IMR-90 (cell line): ENCODE data around the gene TBCD. TPM values are rescaled to one million over a fixed set of nuclear protein-coding genes. Genes with fewer than 3 reads are reported as not detected.
A peak's percentile ranks its signal among the peaks of the same experiment; 100 is the strongest.

Source experiments
- ATAC-seq: fragments of 200-7000 bp; cut with Tn5 transposase; 2 replicates; pipeline ENCODE4 v1.9.1; 2020; ENCODE audit warnings: low read depth, mild to moderate bottlenecking, moderate library complexity
- BruUV-seq: library from RNA; stranded (reverse); fragments of 400-500 nt; replicated peaks from 2 replicates; lab custom pipeline; 2021; lab: Mats Ljungman, UMichigan
- CTCF ChIA-PET: fragments of 300-600 bp; formaldehyde crosslinking; extraction: SDS; loops from one replicate; lab custom pipeline; 2021; ENCODE audit warnings: antibody characterized with exemption; lab: Yijun Ruan, JAX
- POLR2A ChIA-PET: fragments of 300-600 bp; sonication (Branson Sonifier 250); formaldehyde crosslinking; loops from one replicate; lab custom pipeline; 2022; ENCODE audit warnings: antibody characterized with exemption; ENCODE audit not compliant: unreplicated experiment; lab: Charles Lee
- DNase-seq: peaks from one replicate; pipeline ENCODE4 v3.0.0; 2013
- H2AFZ ChIP-seq: replicated peaks from 2 replicates; pipeline ENCODE3; 2013; ENCODE audit warnings: low read length, mild to moderate bottlenecking; ENCODE audit not compliant: poor library complexity
- H2AK5ac ChIP-seq: 2 replicates; pipeline ENCODE4 v1.6.1; 2013; ENCODE audit warnings: low read depth, low read length, inconsistent platforms
- H2AK9ac ChIP-seq: replicated peaks from 2 replicates; pipeline ENCODE3; 2013; ENCODE audit warnings: mild to moderate bottlenecking, low read depth, low read length, moderate library complexity; ENCODE audit not compliant: poor library complexity
- H2BK120ac ChIP-seq: 2 replicates; pipeline ENCODE4 v1.6.1; 2013; ENCODE audit warnings: low read depth, low read length, inconsistent platforms
- H2BK15ac ChIP-seq: 3 replicates; pipeline ENCODE4 v1.6.1; 2013; ENCODE audit warnings: low read depth, low read length, inconsistent platforms
- H2BK20ac ChIP-seq: 2 replicates; pipeline ENCODE4 v1.6.1; 2013; ENCODE audit warnings: low read depth, mild to moderate bottlenecking, inconsistent platforms, low read length, moderate library complexity
- H2BK5ac ChIP-seq: 2 replicates; pipeline ENCODE4 v1.6.1; 2013; ENCODE audit warnings: mild to moderate bottlenecking, low read depth, low read length, inconsistent platforms; ENCODE audit not compliant: poor library complexity, severe bottlenecking
- H3K14ac ChIP-seq: replicated peaks from 2 replicates; pipeline ENCODE4 v1.6.1; 2013; ENCODE audit warnings: low read depth, low read length, inconsistent platforms
- H3K18ac ChIP-seq: 2 replicates; pipeline ENCODE4 v1.6.1; 2013; ENCODE audit warnings: low read depth, low read length, control low read depth
- H3K23ac ChIP-seq: 2 replicates; pipeline ENCODE4 v1.6.1; 2013; ENCODE audit warnings: low read depth, low read length, inconsistent platforms
- H3K27ac ChIP-seq: 2 replicates; pipeline ENCODE4 v1.5.1; 2013; ENCODE audit warnings: mild to moderate bottlenecking, control low read depth, low read length; ENCODE audit not compliant: insufficient read depth
- H3K27me3 ChIP-seq: 2 replicates; pipeline ENCODE4 v1.6.1; 2013; ENCODE audit warnings: low read length; ENCODE audit not compliant: control insufficient read depth, insufficient read depth
- H3K36me3 ChIP-seq: 2 replicates; pipeline ENCODE4 v1.6.1; 2013; ENCODE audit warnings: low read length, mixed read lengths; ENCODE audit not compliant: control insufficient read depth, insufficient read depth
- H3K4ac ChIP-seq: 2 replicates; pipeline ENCODE4 v1.6.1; 2013; ENCODE audit warnings: low read depth, low read length, inconsistent platforms
- H3K4me1 ChIP-seq: 2 replicates; pipeline ENCODE4 v1.6.1; 2013; ENCODE audit warnings: low read length, mixed read lengths; ENCODE audit not compliant: control insufficient read depth, insufficient read depth
- H3K4me2 ChIP-seq: 2 replicates; pipeline ENCODE4 v1.6.1; 2013; ENCODE audit warnings: low read depth, mild to moderate bottlenecking, control low read depth, low read length, moderate library complexity
- H3K4me3 ChIP-seq: 2 replicates; pipeline ENCODE4 v1.5.1; 2013; ENCODE audit warnings: low read depth, mild to moderate bottlenecking, control low read depth, low read length, moderate library complexity; ENCODE audit not compliant: insufficient read depth
- H3K56ac ChIP-seq: 2 replicates; pipeline ENCODE4 v1.6.1; 2013; ENCODE audit warnings: low read length, inconsistent platforms; ENCODE audit not compliant: insufficient read depth; ENCODE audit errors: extremely low read depth
- H3K79me1 ChIP-seq, 2 experiments: 2 replicates each; pipeline ENCODE4 v1.6.1; 2013; ENCODE audit warnings: low read length in 2 of 2, inconsistent platforms in 1 of 2, low read depth in 1 of 2
- H3K9ac ChIP-seq: 2 replicates; pipeline ENCODE4 v1.6.1; 2013; ENCODE audit warnings: low read depth, low read length, control low read depth
- H3K9me1 ChIP-seq: 2 replicates; pipeline ENCODE4 v1.6.1; 2013; ENCODE audit warnings: low read length, inconsistent platforms; ENCODE audit not compliant: insufficient read depth
- H3K9me3 ChIP-seq: 2 replicates; pipeline ENCODE4 v1.6.1; 2013; ENCODE audit warnings: low read length; ENCODE audit not compliant: control insufficient read depth, insufficient read depth
- H4K20me1 ChIP-seq: 2 replicates; pipeline ENCODE4 v1.6.1; 2013; ENCODE audit warnings: low read length, inconsistent platforms; ENCODE audit not compliant: insufficient read depth
- H4K5ac ChIP-seq: 2 replicates; pipeline ENCODE4 v1.6.1; 2013; ENCODE audit warnings: mild to moderate bottlenecking, low read depth, low read length, control low read depth
- H4K8ac ChIP-seq, 2 experiments: 2 replicates each; pipeline ENCODE4 v1.6.1; 2013; ENCODE audit warnings: low read depth in 2 of 2, low read length in 2 of 2, control low read depth in 1 of 2, inconsistent platforms in 1 of 2
- H4K91ac ChIP-seq: 2 replicates; pipeline ENCODE4 v1.6.1; 2013; ENCODE audit warnings: low read depth, low read length, inconsistent platforms; ENCODE audit not compliant: insufficient read depth
- BHLHE40 ChIP-seq: fragments of 150-350 bp; IDR thresholded peaks from 2 replicates; pipeline ENCODE4 v1.6.1; 2016; ENCODE audit warnings: mild to moderate bottlenecking, low read depth, low read length
- CEBPB ChIP-seq: IDR thresholded peaks from 2 replicates; pipeline ENCODE4 v1.6.1; 2012; ENCODE audit warnings: low read depth, low read length, improper control_type of control experiment
- CHD1 ChIP-seq: IDR thresholded peaks from 2 replicates; pipeline ENCODE4 v1.6.1; 2012; ENCODE audit warnings: low read depth, low read length, improper control_type of control experiment
- FOS ChIP-seq: fragments of 150-350 bp; IDR thresholded peaks from 2 replicates; pipeline ENCODE4 v1.6.1; 2016; ENCODE audit warnings: low read depth, low read length
- MAFK ChIP-seq: IDR thresholded peaks from 2 replicates; pipeline ENCODE4 v1.6.1; 2012; ENCODE audit warnings: low read depth, low read length, improper control_type of control experiment
- MAZ ChIP-seq: IDR thresholded peaks from 2 replicates; pipeline ENCODE4 v1.6.1; 2012; ENCODE audit warnings: low read depth, mild to moderate bottlenecking, low read length, improper control_type of control experiment, moderate library complexity, borderline replicate concordance
- MXI1 ChIP-seq: IDR thresholded peaks from 2 replicates; pipeline ENCODE4 v1.6.1; 2012; ENCODE audit warnings: low read depth, mild to moderate bottlenecking, low read length, moderate library complexity, borderline replicate concordance
- NFE2L2 ChIP-seq: fragments of 150-350 bp; IDR thresholded peaks from 2 replicates; pipeline ENCODE4 v1.6.1; 2016; ENCODE audit warnings: low read depth, mild to moderate bottlenecking, low read length
- POLR2A ChIP-seq: IDR thresholded peaks from 2 replicates; pipeline ENCODE4 v1.6.1; 2012; ENCODE audit warnings: mild to moderate bottlenecking, low read depth, low read length
- RAD21 ChIP-seq: IDR thresholded peaks from 2 replicates; pipeline ENCODE4 v1.6.1; 2012; ENCODE audit warnings: low read length, improper control_type of control experiment
- RCOR1 ChIP-seq: IDR thresholded peaks from 2 replicates; pipeline ENCODE4 v1.6.1; 2012; ENCODE audit warnings: mild to moderate bottlenecking, low read length, improper control_type of control experiment; ENCODE audit not compliant: insufficient replicate concordance
- RFX5 ChIP-seq: IDR thresholded peaks from 2 replicates; pipeline ENCODE4 v1.8.0; 2012; ENCODE audit warnings: low read depth, mild to moderate bottlenecking, low read length, moderate library complexity
- SMC3 ChIP-seq: fragments of 150-350 bp; IDR thresholded peaks from 2 replicates; pipeline ENCODE4 v1.6.1; 2016; ENCODE audit warnings: low read depth, mild to moderate bottlenecking, antibody characterized with exemption, low read length, moderate library complexity
- WGBS, 2 experiments: methylation state at CpG; one replicate each; pipeline versions ENCODE4 v1.1.5 to v1.1.7; 2013; ENCODE audit warnings: missing lambda C conversion rate in 2 of 2; ENCODE audit not compliant: insufficient read length in 1 of 2; ENCODE audit errors: extremely low coverage in 2 of 2; 5-methylcytosine and 5-hydroxymethylcytosine counted together
- dilution Hi-C: fragments of 300-500 bp; cut with HindIII; formaldehyde crosslinking; loops from one replicate; pipeline ENCODE4 v1.14.3; 2018; ENCODE audit warnings: low sequenced_read_pairs; ENCODE audit not compliant: unreplicated experiment
- in situ Hi-C: fragments of 300-500 bp; cut with MboI; formaldehyde crosslinking; loops from 3 replicates; pipeline ENCODE4 v1.14.3; 2019; ENCODE audit warnings: low sequenced_read_pairs, inconsistent platforms, mixed read lengths
- intact Hi-C: fragments of 100-400 bp; cut with micrococcal nuclease; formaldehyde crosslinking; loops from 2 replicates; pipeline ENCODE4 v1.10.0; 2022
- polyA plus RNA-seq, 3 experiments: library from polyadenylated mRNA; depleted of rRNA; stranded (reverse); fragments of >200 nt; gene quantifications; 2 replicates each; pipeline ENCODE4 v1.2.3, GENCODE V29; 2012; ENCODE audit warnings: low replicate concordance in 1 of 3
- total RNA-seq: library from RNA; depleted of rRNA; stranded (reverse); fragments of >200 nt; gene quantifications from 2 replicates; pipeline ENCODE4 v1.2.3, GENCODE V29; 2012
- TF ChIP-seq, protein P1 (sequence below): conservative IDR thresholded peaks from 2 replicates; pipeline ENCODE4 v1.5.1; 2012; ENCODE audit warnings: mild to moderate bottlenecking, low read depth, low read length, improper control_type of control experiment
- TF ChIP-seq, protein P2 (sequence below): fragments of 150-350 bp; IDR thresholded peaks from 2 replicates; pipeline ENCODE4 v1.6.1; 2017; ENCODE audit warnings: mild to moderate bottlenecking, antibody characterized with exemption, low read length, low read depth
- TF ChIP-seq, protein P3 (sequence below): fragments of 150-350 bp; IDR thresholded peaks from 2 replicates; pipeline ENCODE4 v1.6.1; 2016; ENCODE audit warnings: low read depth, mild to moderate bottlenecking, low read length, moderate library complexity, borderline replicate concordance

Gene TBCD
- total and polyA plus RNA-seq, 2 of the 4 experiments (the other 2 are of a cell fraction): 21.9 to 54.5 TPM

DNA sequence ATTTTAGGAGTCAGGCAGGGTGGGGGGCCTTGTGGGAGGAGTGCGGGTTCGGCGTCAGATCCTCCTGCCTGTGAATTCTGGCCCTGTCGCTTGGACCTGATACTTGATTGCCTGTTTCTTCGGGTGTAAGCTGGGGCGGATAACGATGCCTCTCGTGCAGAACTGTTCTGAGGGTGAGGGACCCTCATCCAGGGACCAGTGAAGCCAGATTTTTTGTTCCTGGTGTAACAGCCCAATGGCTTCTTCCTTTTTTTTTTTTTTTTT, 1.3 kb downstream of the TBCD start:
- peaks cover 10% of the 10 kb centered on the region for H3K9me1 ChIP-seq
- in situ Hi-C loops: no loop called here

More for the DNA sequence above, 1.3 kb downstream of the TBCD start:
- TF ChIP-seq POLR2A (no peak), NFE2L2 (no peak), RCOR1 (no peak), MAZ (no peak), CHD1 (no peak), BHLHE40 (no peak), FOS (no peak), RAD21 (no peak), SMC3 (no peak), CEBPB (no peak), RFX5 (no peak), MXI1 (no peak), MAFK (no peak)
- TF ChIP-seq, protein P1, sequence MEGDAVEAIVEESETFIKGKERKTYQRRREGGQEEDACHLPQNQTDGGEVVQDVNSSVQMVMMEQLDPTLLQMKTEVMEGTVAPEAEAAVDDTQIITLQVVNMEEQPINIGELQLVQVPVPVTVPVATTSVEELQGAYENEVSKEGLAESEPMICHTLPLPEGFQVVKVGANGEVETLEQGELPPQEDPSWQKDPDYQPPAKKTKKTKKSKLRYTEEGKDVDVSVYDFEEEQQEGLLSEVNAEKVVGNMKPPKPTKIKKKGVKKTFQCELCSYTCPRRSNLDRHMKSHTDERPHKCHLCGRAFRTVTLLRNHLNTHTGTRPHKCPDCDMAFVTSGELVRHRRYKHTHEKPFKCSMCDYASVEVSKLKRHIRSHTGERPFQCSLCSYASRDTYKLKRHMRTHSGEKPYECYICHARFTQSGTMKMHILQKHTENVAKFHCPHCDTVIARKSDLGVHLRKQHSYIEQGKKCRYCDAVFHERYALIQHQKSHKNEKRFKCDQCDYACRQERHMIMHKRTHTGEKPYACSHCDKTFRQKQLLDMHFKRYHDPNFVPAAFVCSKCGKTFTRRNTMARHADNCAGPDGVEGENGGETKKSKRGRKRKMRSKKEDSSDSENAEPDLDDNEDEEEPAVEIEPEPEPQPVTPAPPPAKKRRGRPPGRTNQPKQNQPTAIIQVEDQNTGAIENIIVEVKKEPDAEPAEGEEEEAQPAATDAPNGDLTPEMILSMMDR: no peak
- TF ChIP-seq, protein P2, sequence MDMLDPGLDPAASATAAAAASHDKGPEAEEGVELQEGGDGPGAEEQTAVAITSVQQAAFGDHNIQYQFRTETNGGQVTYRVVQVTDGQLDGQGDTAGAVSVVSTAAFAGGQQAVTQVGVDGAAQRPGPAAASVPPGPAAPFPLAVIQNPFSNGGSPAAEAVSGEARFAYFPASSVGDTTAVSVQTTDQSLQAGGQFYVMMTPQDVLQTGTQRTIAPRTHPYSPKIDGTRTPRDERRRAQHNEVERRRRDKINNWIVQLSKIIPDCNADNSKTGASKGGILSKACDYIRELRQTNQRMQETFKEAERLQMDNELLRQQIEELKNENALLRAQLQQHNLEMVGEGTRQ: no peak
- TF ChIP-seq, protein P3, sequence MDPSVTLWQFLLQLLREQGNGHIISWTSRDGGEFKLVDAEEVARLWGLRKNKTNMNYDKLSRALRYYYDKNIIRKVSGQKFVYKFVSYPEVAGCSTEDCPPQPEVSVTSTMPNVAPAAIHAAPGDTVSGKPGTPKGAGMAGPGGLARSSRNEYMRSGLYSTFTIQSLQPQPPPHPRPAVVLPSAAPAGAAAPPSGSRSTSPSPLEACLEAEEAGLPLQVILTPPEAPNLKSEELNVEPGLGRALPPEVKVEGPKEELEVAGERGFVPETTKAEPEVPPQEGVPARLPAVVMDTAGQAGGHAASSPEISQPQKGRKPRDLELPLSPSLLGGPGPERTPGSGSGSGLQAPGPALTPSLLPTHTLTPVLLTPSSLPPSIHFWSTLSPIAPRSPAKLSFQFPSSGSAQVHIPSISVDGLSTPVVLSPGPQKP: no peak
- H2BK120ac ChIP-seq: no peak overlapping the region
- ChIA-PET POLR2A (no interaction called here), CTCF (no interaction called here)
- peak overlapping the region; percentile 93 for H3K4me3 ChIP-seq
- peaks cover 4% of the 10 kb centered on the region for H3K4me1 ChIP-seq
- H3K27ac ChIP-seq: no peak overlapping the region
- peaks cover 28 to 53% of the 10 kb centered on the region in 2 experiments for H3K79me1 ChIP-seq
- peaks cover 16% of the 10 kb centered on the region for H4K20me1 ChIP-seq
- H3K27me3 ChIP-seq: no peaks in the 10 kb centered on the region
- H3K9me3 ChIP-seq: no peaks in the 10 kb centered on the region; the same call in 1 of the 2 replicates
- no peak overlapping the region for H2AFZ ChIP-seq
- H3K4me2 ChIP-seq: peak overlapping the region; percentile 98
- BruUV-seq: no TSS peak
- WGBS, 2 experiments: 100% methylated on average over 1 of the region's 8 CpGs; no CpG with 5 or more reads in 1 of the 2 experiments
- DNase-seq (no peak), ATAC-seq (no peak)
- peaks cover 2% of the 10 kb centered on the region for H3K36me3 ChIP-seq
- H2AK9ac ChIP-seq: no peak overlapping the region
- H2BK20ac ChIP-seq: no peak overlapping the region
- H3K23ac ChIP-seq: 0 out of 2 replicates have a peak overlapping the region, but pooled peaks have one; percentile 77
- H3K9ac ChIP-seq: peak overlapping the region; percentile 43
- no peak overlapping the region for H4K5ac ChIP-seq
- H2AK5ac ChIP-seq: no peak overlapping the region
- H4K91ac ChIP-seq: no peak overlapping the region
- H4K8ac ChIP-seq: no peak overlapping the region
- H3K18ac ChIP-seq: no peak overlapping the region
- dilution Hi-C loops (no loop called here), intact Hi-C loops (loop anchor here (2.0 kb wide), 1 partner anchor 54 kb away; the partner anchor contains the start of gene RAB40B)
- H3K14ac ChIP-seq: no peak overlapping the region
- H3K56ac ChIP-seq: no peak overlapping the region
- H2BK5ac ChIP-seq: no peak overlapping the region
- no peak overlapping the region for H2BK15ac ChIP-seq
- H3K4ac ChIP-seq: no peak overlapping the region
